K562 (cell line): ENCODE measurements around the gene CDH8. TPM values are rescaled to one million over a fixed set of nuclear protein-coding genes. Genes with fewer than 3 reads are reported as not detected.

Experiments
- ATAC-seq: fragments of 200-7000 bp; cut with Tn5 transposase; 3 replicates; pipeline ENCODE4 v1.9.1; 2020; ENCODE audit warnings: moderate library complexity
- BruUV-seq: library from RNA; stranded (reverse); fragments of 400-500 nt; replicated peaks from 2 replicates; lab custom pipeline; 2021; lab: Mats Ljungman, UMichigan
- CTCF ChIA-PET: fragments of 300-600 bp; formaldehyde crosslinking; extraction: SDS; loops from one replicate; lab custom pipeline; 2021; ENCODE audit warnings: low intra/inter-chr PET ratio; lab: Yijun Ruan, JAX
- POLR2A ChIA-PET: fragments of 300-600, 350-650 bp; sonication (Branson Sonifier 250); formaldehyde crosslinking; extraction: SDS; loops from one replicate; lab custom pipeline; 2021; ENCODE audit warnings: antibody characterized with exemption, inconsistent platforms; lab: Yijun Ruan, JAX
- DNase-seq, 4 experiments: peaks; one replicate each; pipeline versions ENCODE4 v3.0.0 to v3.0.0-alpha.2; 2011 to 2018; ENCODE audit warnings: low spot score in 3 of 4, mixed read lengths in 3 of 4; ENCODE audit errors: extremely low read depth in 1 of 4
- FAIRE-seq: peaks from 2 replicates; lab custom pipeline; 2011; peaks lifted over from hg19 to GRCh38; lab: Jason Lieb, UNC
- H2AFZ ChIP-seq: 2 replicates; pipeline ENCODE4 v1.6.0; 2011; ENCODE audit warnings: low read depth, low read length, control low read depth, inconsistent platforms
- H3K27ac ChIP-seq: fragments of 200-600 bp; 3 replicates; pipeline ENCODE4 v1.8.0; 2011; ENCODE audit warnings: low read depth, mild to moderate bottlenecking, control low read depth, inconsistent platforms, low read length, moderate library complexity, mixed read lengths; ENCODE audit errors: extremely low read depth
- H3K27me3 ChIP-seq, 2 experiments: fragments of 300-600 bp in 1 of 2; 2 replicates in 1 of 2; 3 replicates in 1 of 2; pipeline versions ENCODE4 v1.6.0 to v1.8.0; 2011; ENCODE audit warnings: inconsistent platforms in 2 of 2, low read length in 2 of 2, mild to moderate bottlenecking in 1 of 2, mixed read lengths in 1 of 2, moderate library complexity in 1 of 2; ENCODE audit not compliant: control insufficient read depth in 2 of 2, insufficient read depth in 2 of 2
- H3K36me3 ChIP-seq: fragments of 300-600 bp; 3 replicates; pipeline ENCODE4 v1.8.0; 2011; ENCODE audit warnings: mild to moderate bottlenecking, low read length, inconsistent platforms; ENCODE audit not compliant: control insufficient read depth, insufficient read depth
- H3K4me1 ChIP-seq, 2 experiments: fragments of 200-600 bp in 1 of 2; replicated peaks in 1 of 2; 2 replicates in 1 of 2; 3 replicates in 1 of 2; pipeline versions ENCODE4 v1.5.1 to v1.8.0; 2011; ENCODE audit warnings: inconsistent platforms in 2 of 2, low read length in 2 of 2, mild to moderate bottlenecking in 1 of 2, mixed read lengths in 1 of 2, moderate library complexity in 1 of 2; ENCODE audit not compliant: control insufficient read depth in 2 of 2, insufficient read depth in 2 of 2
- H3K4me2 ChIP-seq: 2 replicates; pipeline ENCODE4 v1.6.1; 2011; ENCODE audit warnings: low read length, control low read depth, inconsistent platforms, mixed read lengths; ENCODE audit not compliant: insufficient read depth
- H3K4me3 ChIP-seq: fragments of 200-600 bp; sonication (generic), shearing (Covaris generic); 2 replicates; pipeline ENCODE4 v1.5.1; 2016; ENCODE audit warnings: control low read depth, inconsistent platforms
- H3K79me2 ChIP-seq: fragments of 200-600 bp; 3 replicates; pipeline ENCODE4 v1.8.0; 2011; ENCODE audit warnings: low read length, inconsistent platforms; ENCODE audit not compliant: control insufficient read depth, insufficient read depth
- H3K9ac ChIP-seq, 2 experiments: 2 replicates each; pipeline versions ENCODE4 v1.6.0 to v1.6.1; 2011; ENCODE audit warnings: low read depth in 2 of 2, low read length in 2 of 2, control low read depth in 1 of 2, inconsistent platforms in 1 of 2, mild to moderate bottlenecking in 1 of 2, mixed read lengths in 1 of 2; ENCODE audit not compliant: insufficient read depth in 1 of 2
- H3K9me1 ChIP-seq: one replicate; pipeline ENCODE4 v1.6.0; 2011; ENCODE audit warnings: inconsistent platforms, mild to moderate bottlenecking, low read length, moderate library complexity; ENCODE audit not compliant: control insufficient read depth, insufficient read depth
- H3K9me3 ChIP-seq: replicated peaks from 2 replicates; pipeline ENCODE4 v1.5.1; 2011; ENCODE audit warnings: low read depth, low read length, inconsistent platforms; ENCODE audit not compliant: control insufficient read depth, insufficient read depth
- H4K20me1 ChIP-seq: replicated peaks from 2 replicates; pipeline ENCODE4 v1.6.1; 2011; ENCODE audit warnings: low read length, inconsistent platforms, mixed read lengths; ENCODE audit not compliant: control insufficient read depth, insufficient read depth
- ARNT ChIP-seq, 2 experiments: fragments of 450-650 bp; IDR thresholded peaks; 2 replicates each; pipeline ENCODE4 v1.6.1; 2016; ENCODE audit warnings: mild to moderate bottlenecking in 1 of 2
- CHD1 ChIP-seq: fragments of 200-600 bp; sonication (generic); IDR thresholded peaks from one replicate; pipeline ENCODE4 v1.6.1; 2012; ENCODE audit warnings: mild to moderate bottlenecking, moderate library complexity, low read length, inconsistent platforms
- HNRNPK ChIP-seq: fragments of 200-400 bp; formaldehyde crosslinking; IDR thresholded peaks from one replicate; pipeline ENCODE4 v1.6.1; 2018; ENCODE audit warnings: mild to moderate bottlenecking, low read depth, low read length; ENCODE audit not compliant: poor library complexity, severe bottlenecking
- POLR3G ChIP-seq: IDR thresholded peaks from 2 replicates; pipeline ENCODE4 v1.6.1; 2011; ENCODE audit not compliant: insufficient read length, insufficient replicate concordance; ENCODE audit errors: extremely low read depth
- SNIP1 ChIP-seq: fragments of 450-650 bp; IDR thresholded peaks from 2 replicates; pipeline ENCODE4 v1.7.1; 2017; ENCODE audit warnings: low read depth, mild to moderate bottlenecking
- ZNF3 ChIP-seq: fragments of 250-450 bp; sonication (Bioruptor Pico); IDR thresholded peaks from 2 replicates; pipeline ENCODE4 v1.5.0; 2021; ENCODE audit warnings: mild to moderate bottlenecking, moderate library complexity
- WGBS: fragments of 100-300 bp; shearing (Covaris generic); methylation state at CpG from one replicate; pipeline ENCODE4 v1.1.6; 2016; ENCODE audit warnings: low coverage, mixed read lengths; ENCODE audit not compliant: insufficient coverage; ENCODE audit errors: missing lambda C conversion rate; 5-methylcytosine and 5-hydroxymethylcytosine counted together
- in situ Hi-C: fragments of 300-500 bp; cut with MboI; formaldehyde crosslinking; loops from 4 replicates; pipeline ENCODE4 v1.15.0; 2018; ENCODE audit warnings: inconsistent platforms, mixed read lengths
- intact Hi-C: fragments of 100-400 bp; cut with micrococcal nuclease; formaldehyde crosslinking; loops from 2 replicates; pipeline ENCODE4 v1.14.2; 2022
- polyA plus RNA-seq, 8 experiments: library from polyadenylated mRNA; depleted of rRNA in 4 of 8; stranded (reverse) in 5 of 8; unstranded in 3 of 8; fragments of >200 nt; fragmentation: Nextera tagmentation in 2 of 8; fragmentation: Illumina TruSeq in 1 of 8; extraction: Ambion mirVana in 2 of 8; extraction: Trizol in 1 of 8; gene quantifications; 2 replicates each; pipeline versions ENCODE4 v1.2.1 to v1.2.3, GENCODE V29; 2011 to 2014; ENCODE audit warnings: inconsistent platforms in 1 of 8, missing spikeins in 1 of 8
- total RNA-seq, 7 experiments: library from RNA; depleted of rRNA in 6 of 7; stranded (reverse); fragments of >200 nt in 6 of 7; fragmentation: Illumina TruSeq in 2 of 7; extraction: Trizol in 2 of 7; gene quantifications; 2 replicates each; pipeline versions ENCODE4 v1.2.1 to v1.2.3, GENCODE V29; 2011 to 2021; ENCODE audit warnings: low replicate concordance in 1 of 7
- TF ChIP-seq, protein P1 (sequence below): fragments of 250-450 bp; sonication (Bioruptor Pico); IDR thresholded peaks from 2 replicates; pipeline ENCODE4 v1.8.0; 2022; ENCODE audit warnings: inconsistent platforms, mild to moderate bottlenecking, moderate library complexity, borderline replicate concordance

Gene CDH8
- total and polyA plus RNA-seq, 9 of the 15 experiments (the other 6 are each of a cell fraction or from before 2014, with no cell fraction given) = 0.22 to 1.4 (median 0.42) TPM; not detected in 4

DNA sequence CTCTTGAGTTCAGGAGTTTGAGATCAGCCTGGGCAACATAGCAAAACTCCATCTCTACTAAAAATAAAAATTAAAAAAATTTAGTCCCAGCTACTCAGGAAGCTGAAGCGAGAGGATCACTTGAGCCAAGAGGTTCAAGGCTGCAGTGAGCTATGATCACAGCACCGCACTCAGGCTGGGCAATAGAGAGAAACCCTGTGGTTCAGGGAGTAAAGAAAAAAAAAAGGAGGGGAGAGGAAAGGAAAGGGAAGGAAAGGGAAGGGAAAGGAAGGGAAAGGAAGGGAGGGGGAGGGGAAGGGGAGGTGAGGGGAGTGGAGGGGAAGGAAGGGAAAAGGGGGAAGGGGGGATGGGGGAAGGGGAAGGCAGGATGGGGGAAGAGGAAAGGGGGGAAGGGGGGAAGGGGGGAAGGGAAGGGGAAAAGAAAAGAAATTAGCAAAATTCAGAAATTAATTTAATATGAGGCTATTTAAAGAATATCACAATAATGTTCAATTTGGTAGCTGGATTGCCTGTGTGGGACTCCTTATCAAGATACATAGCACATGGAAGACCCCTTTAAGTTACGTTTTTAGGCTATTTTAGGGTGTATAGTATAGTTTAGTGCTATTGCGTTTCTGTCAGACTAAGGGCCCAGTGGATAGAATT lies 424.3 kb downstream of the CDH8 start:
- no TSS peak for BruUV-seq
- Histone ChIP-seq H3K27me3 (no peaks in the 10 kb centered on the region), H3K79me2 (no peaks in the 10 kb centered on the region), H3K9me3 (no peaks in the 10 kb centered on the region), H3K36me3 (no peaks in the 10 kb centered on the region), H4K20me1 (no peaks in the 10 kb centered on the region), H3K9ac (no peak overlapping the region), H3K4me2 (no peak overlapping the region), H3K9me1 (no peaks in the 10 kb centered on the region), H3K4me3 (no peak overlapping the region), H3K27ac (no peak overlapping the region), H3K4me1 (no peaks in the 10 kb centered on the region), H2AFZ (no peak overlapping the region)
- in situ Hi-C loops = no loop called here
- FAIRE-seq (no peak), ATAC-seq (no peak), DNase-seq (no peak)
- CTCF ChIA-PET = no interaction called here
- intact Hi-C loops = no loop called here
- WGBS = 0% methylated on average over 2 of the region's 4 CpGs
- POLR2A ChIA-PET = no interaction called here
- TF ChIP-seq POLR3G (no peak), CHD1 (no peak), SNIP1 (no peak), ZNF3 (no peak), ARNT (IDR thresholded peaks at IDR 0.05) (no peak), HNRNPK (peak; percentile 77)
- TF ChIP-seq, protein P1, sequence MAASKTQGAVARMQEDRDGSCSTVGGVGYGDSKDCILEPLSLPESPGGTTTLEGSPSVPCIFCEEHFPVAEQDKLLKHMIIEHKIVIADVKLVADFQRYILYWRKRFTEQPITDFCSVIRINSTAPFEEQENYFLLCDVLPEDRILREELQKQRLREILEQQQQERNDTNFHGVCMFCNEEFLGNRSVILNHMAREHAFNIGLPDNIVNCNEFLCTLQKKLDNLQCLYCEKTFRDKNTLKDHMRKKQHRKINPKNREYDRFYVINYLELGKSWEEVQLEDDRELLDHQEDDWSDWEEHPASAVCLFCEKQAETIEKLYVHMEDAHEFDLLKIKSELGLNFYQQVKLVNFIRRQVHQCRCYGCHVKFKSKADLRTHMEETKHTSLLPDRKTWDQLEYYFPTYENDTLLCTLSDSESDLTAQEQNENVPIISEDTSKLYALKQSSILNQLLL (CRISPR knock-in tag) = no peak
